ENCODE measurements around the gene CCL27.

The CCL27 gene

DNA sequence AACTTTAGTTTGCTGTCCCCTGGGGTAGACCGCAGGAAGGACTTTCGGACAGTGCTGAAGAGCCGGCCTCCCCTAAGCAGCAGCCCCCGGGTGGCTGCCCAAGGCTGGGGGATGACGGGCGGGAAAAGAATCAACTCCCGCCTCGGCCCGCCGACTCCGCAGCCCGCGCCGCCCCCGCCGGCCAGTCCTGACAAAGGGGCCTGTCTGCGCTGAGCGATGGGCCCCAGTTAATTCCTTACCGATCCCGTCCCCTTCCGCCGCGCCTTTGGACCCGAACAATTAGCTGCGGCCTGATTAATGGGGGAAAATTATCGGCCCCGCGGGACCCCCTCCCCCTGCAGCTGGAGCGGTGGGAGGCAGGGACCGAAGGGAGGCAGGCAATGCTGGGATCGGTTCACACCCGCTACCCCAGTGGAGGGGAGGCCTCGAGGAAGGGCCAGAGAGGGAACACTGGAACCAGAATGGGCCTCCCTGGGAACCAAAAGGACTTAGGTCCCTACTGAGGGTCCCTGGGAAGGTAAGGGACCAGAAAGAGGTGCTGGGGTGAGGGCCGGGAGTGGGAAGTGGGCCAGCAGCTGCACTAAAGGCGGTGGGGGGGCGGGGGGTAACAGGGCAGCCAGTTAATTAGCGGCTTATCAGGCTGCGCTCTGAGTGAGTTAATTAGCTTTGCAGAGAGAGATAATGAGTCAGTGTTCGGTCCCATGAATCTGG lies 37.8 kb downstream of the CCL27 start:
- Histone ChIP-seq H3K4me1 (ENCODE audit: control insufficient read depth, low read length) (peaks cover 22% of the 10 kb centered on the region), H4K20me1 (ENCODE audit: control insufficient read depth, insufficient read depth, low read depth, low read length) (no peaks in the 10 kb centered on the region), H3K4me2 (ENCODE audit: low read length) (no peak overlapping the region), H3K79me2 (ENCODE audit: control insufficient read depth, low read length) (peaks cover 4% of the 10 kb centered on the region), H3K9me3 (ENCODE audit: control insufficient read depth, insufficient read depth, low read length) (no peaks in the 10 kb centered on the region; the same call in 1 of the 2 replicates), H3K27ac (ENCODE audit: low read depth, low read length) (no peak overlapping the region), H3F3A (ENCODE audit: control insufficient read depth, insufficient read depth) (no peaks in the 10 kb centered on the region), H3K9me2 (replicated peaks; ENCODE audit: control insufficient read depth, low read length) (no peaks in the 10 kb centered on the region), H3K36me3 (ENCODE audit: control insufficient read depth, low read length) (no peaks in the 10 kb centered on the region), H3K4me3 (ENCODE audit: low read length) (no peak overlapping the region), H3K27me3 (ENCODE audit: control insufficient read depth, low read length) (peaks cover 58% of the 10 kb centered on the region)
- TF ChIP-seq EZH2phosphoT487 (IDR thresholded peaks at IDR 0.05; ENCODE audit: borderline replicate concordance, low read length) (no peak), CTCF (IDR thresholded peaks at IDR 0.05; ENCODE audit: low read depth, low read length, poor library complexity, severe bottlenecking) (no peak)

DNA sequence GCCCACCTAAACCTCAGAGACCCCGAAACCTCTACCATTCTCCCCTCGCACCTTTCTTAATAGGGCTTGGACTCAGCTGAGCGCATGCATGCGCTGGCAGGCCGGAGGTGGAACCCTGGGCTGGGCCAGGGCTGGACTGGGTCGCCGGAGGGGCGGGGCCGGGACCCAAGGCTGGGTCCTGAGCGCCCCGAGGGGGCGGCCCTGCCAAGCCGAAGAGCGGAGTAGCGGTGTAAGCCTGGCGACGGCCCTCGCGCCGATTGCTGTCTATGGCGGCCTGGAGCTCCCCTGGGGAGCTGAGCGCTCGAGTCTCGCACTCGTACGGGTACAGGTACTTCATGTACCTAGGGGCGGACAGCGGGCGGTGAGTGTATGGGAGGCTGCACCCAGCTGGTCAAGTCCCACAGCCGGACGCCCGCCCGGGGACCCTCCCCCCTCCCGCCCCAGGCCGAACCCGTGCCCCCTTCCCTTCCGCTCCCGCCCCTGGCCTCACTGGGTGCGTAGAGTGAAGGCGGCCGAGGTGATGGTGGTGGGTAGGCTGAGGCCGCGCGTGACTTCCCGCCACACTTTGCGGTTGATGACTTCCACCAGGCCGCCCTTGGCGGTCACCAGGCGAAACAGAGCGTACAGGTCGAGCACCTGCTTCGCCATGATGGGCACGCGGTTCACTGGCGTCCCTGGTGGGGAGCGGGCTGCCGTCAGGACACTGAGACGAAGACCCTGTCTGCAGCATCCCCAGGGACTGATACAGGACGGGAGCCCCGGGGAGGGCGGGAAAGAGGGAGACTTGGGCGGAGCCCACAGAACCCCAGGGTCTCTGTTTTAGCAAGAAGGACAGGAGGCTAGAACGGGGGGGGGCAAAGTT lies 38.9 kb downstream of the CCL27 start:
- H3K4me3 ChIP-seq (ENCODE audit: low read length) = no peak overlapping the region
- H3F3A ChIP-seq (ENCODE audit: control insufficient read depth, insufficient read depth) = no peaks in the 10 kb centered on the region
- TF ChIP-seq EZH2phosphoT487 (IDR thresholded peaks at IDR 0.05; ENCODE audit: borderline replicate concordance, low read length) = no peak
- no peak for TF ChIP-seq CTCF (IDR thresholded peaks at IDR 0.05; ENCODE audit: low read depth, low read length, poor library complexity, severe bottlenecking)
- no peak overlapping the region for H3K27ac ChIP-seq (ENCODE audit: low read depth, low read length)
- H3K36me3 ChIP-seq (ENCODE audit: control insufficient read depth, low read length) = no peaks in the 10 kb centered on the region
- H3K79me2 ChIP-seq (ENCODE audit: control insufficient read depth, low read length) = peaks cover 8% of the 10 kb centered on the region
- no peaks in the 10 kb centered on the region for H3K9me2 ChIP-seq (replicated peaks; ENCODE audit: control insufficient read depth, low read length)
- H3K4me1 ChIP-seq (ENCODE audit: control insufficient read depth, low read length) = peaks cover 21% of the 10 kb centered on the region
- H3K4me2 ChIP-seq (ENCODE audit: low read length) = no peak overlapping the region
- no peaks in the 10 kb centered on the region; the same call in 1 of the 2 replicates for H3K9me3 ChIP-seq (ENCODE audit: control insufficient read depth, insufficient read depth, low read length)
- no peaks in the 10 kb centered on the region for H4K20me1 ChIP-seq (ENCODE audit: control insufficient read depth, insufficient read depth, low read depth, low read length)
- peaks cover 48% of the 10 kb centered on the region for H3K27me3 ChIP-seq (ENCODE audit: control insufficient read depth, low read length)

DNA sequence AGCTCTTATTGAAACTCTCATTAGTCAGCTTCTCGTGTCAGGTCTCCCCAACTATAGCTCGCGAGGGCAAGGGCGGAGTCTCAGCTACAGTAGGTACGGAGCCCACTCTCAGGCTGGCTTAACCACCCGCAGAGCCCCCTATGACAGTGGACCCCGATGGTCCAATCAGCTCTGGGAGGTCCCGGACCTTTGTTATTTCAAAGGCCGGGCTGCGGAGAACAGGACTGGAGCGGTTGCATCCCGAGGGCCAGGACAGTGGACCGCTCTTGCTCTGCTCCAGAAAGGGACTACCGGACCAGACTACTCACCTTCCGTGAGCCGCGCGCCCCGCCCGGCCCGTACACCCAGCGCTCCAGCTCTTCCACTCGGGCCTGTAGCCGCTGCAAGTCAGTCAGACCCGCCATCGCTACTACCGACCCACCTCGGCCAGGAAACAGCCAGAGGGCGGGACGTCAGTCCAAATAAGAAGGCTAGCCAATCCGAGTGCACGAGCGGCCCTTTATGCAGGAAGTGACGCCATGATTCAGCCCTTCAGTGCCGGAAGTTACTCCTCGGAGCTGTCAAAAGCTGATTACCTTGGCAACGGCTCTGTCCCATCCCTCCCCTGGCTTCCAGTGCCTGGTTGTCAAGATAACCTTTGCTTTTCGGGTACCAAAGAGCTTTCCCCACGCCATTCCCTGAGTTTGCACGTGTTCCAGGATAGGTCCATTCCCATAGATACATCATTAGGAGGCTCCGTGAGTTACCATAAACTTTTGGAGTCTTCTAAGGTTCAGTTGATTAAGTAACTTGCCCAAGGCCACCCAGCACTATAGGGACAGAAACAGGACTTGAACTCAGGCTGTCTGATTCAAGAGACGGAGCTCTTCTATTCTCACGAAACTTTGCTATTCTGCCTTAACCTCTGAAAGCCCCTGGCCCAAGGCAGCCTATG lies 42.1 kb downstream of the CCL27 start, which contains the start of gene DCTN3:
Gene DCTN3 (minus strand): TSS at position 435 of the 934 bp plus-strand sequence. CDS start 31 bp downstream, at position 404.
- Histone ChIP-seq H3K27me3 (ENCODE audit: control insufficient read depth, low read length) (peaks cover 21% of the 10 kb centered on the region), H4K20me1 (ENCODE audit: control insufficient read depth, insufficient read depth, low read depth, low read length) (no peaks in the 10 kb centered on the region), H3K4me2 (ENCODE audit: low read length) (peak within 1 kb of the TSS; percentile 81), H3K27ac (ENCODE audit: low read depth, low read length) (no peak within 1 kb of the TSS), H3K4me1 (ENCODE audit: control insufficient read depth, low read length) (peaks cover 14% of the 10 kb centered on the region), H3K4me3 (ENCODE audit: low read length) (peak within 1 kb of the TSS; percentile 85), H3K9me3 (ENCODE audit: control insufficient read depth, insufficient read depth, low read length) (no peaks in the 10 kb centered on the region; the same call in 1 of the 2 replicates), H3F3A (ENCODE audit: control insufficient read depth, insufficient read depth) (no peaks in the 10 kb centered on the region), H3K36me3 (ENCODE audit: control insufficient read depth, low read length) (peaks cover 13% of the 10 kb centered on the region; the same call in 1 of the 2 replicates), H3K9me2 (replicated peaks; ENCODE audit: control insufficient read depth, low read length) (no peaks in the 10 kb centered on the region), H3K79me2 (ENCODE audit: control insufficient read depth, low read length) (peaks cover 8% of the 10 kb centered on the region)
- no peak for TF ChIP-seq EZH2phosphoT487 (IDR thresholded peaks at IDR 0.05; ENCODE audit: borderline replicate concordance, low read length)
- no peak for TF ChIP-seq CTCF (IDR thresholded peaks at IDR 0.05; ENCODE audit: low read depth, low read length, poor library complexity, severe bottlenecking)
